Chondrocyte (in vitro differentiated cells): ENCODE data around the gene CTTNBP2NL. TPM values are rescaled to one million over a fixed set of nuclear protein-coding genes. Genes with fewer than 3 reads are reported as not detected.

Experiments
- DNase-seq: peaks from one replicate; pipeline ENCODE4 v3.0.0; 2021; ENCODE audit warnings: mixed read lengths, low spot score
- H3K27ac Mint-ChIP-seq: one replicate; pipeline ENCODE4 v1.8.0; 2021; ENCODE audit warnings: mild to moderate bottlenecking, moderate library complexity, mixed read lengths; ENCODE audit not compliant: unreplicated experiment
- H3K27me3 Mint-ChIP-seq: 2 replicates; pipeline ENCODE4 v1.8.0; 2021; ENCODE audit warnings: low read depth, mixed read lengths
- H3K36me3 Mint-ChIP-seq: 2 replicates; pipeline ENCODE4 v1.8.0; 2021; ENCODE audit warnings: low read depth, mixed read lengths
- H3K4me1 Mint-ChIP-seq: 2 replicates; pipeline ENCODE4 v1.8.0; 2021; ENCODE audit warnings: low read depth, mild to moderate bottlenecking, mixed read lengths
- H3K4me3 Mint-ChIP-seq: one replicate; pipeline ENCODE4 v1.8.0; 2021; ENCODE audit warnings: mild to moderate bottlenecking, moderate library complexity, mixed read lengths; ENCODE audit not compliant: unreplicated experiment
- H3K9me3 Mint-ChIP-seq: 2 replicates; pipeline ENCODE4 v1.8.0; 2021; ENCODE audit warnings: low read depth, mixed read lengths
- CTCF ChIP-seq: fragments of 200-600 bp; sonication (generic); IDR thresholded peaks from 2 replicates; pipeline ENCODE4 v1.5.0; 2021; ENCODE audit warnings: antibody characterized with exemption, mild to moderate bottlenecking, moderate library complexity
- total RNA-seq: library from RNA; stranded (reverse); gene quantifications from 3 replicates; pipeline ENCODE4 v1.2.1, GENCODE V29; 2021

CTTNBP2NL gene
- total RNA-seq, 1 donor from 2014 or later = 52.2 TPM

GRCh38 chr1:112406771-112407170, 10.8 kb downstream of the CTTNBP2NL start:
- DNase-seq = no peak
- Mint-ChIP-seq H3K4me3 (no peak overlapping the region), H3K27me3 (no peaks in the 10 kb centered on the region), H3K9me3 (no peaks in the 10 kb centered on the region), H3K4me1 (peaks cover 60% of the 10 kb centered on the region), H3K27ac (no peak overlapping the region), H3K36me3 (peaks cover 2% of the 10 kb centered on the region)
- TF ChIP-seq CTCF = no peak

- peaks cover 37% of the 10 kb centered on the region for H3K4me1 Mint-ChIP-seq
- H3K9me3 Mint-ChIP-seq = no peaks in the 10 kb centered on the region
- TF ChIP-seq CTCF = no peak
- no peak overlapping the region for H3K4me3 Mint-ChIP-seq
- DNase-seq = no peak
- H3K27ac Mint-ChIP-seq = no peak overlapping the region
- H3K36me3 Mint-ChIP-seq = peaks cover 6% of the 10 kb centered on the region
- H3K27me3 Mint-ChIP-seq = no peaks in the 10 kb centered on the region
Observed at GRCh38 chr1:112409414-112409813, 13.4 kb downstream of the CTTNBP2NL start.

GRCh38 chr1:112410673-112411072, 14.7 kb downstream of the CTTNBP2NL start:
- no peak for TF ChIP-seq CTCF
- Mint-ChIP-seq H3K27ac (no peak overlapping the region), H3K27me3 (no peaks in the 10 kb centered on the region), H3K4me3 (no peak overlapping the region), H3K36me3 (peaks cover 9% of the 10 kb centered on the region), H3K9me3 (no peaks in the 10 kb centered on the region), H3K4me1 (peaks cover 25% of the 10 kb centered on the region)
- DNase-seq = no peak

- peaks cover 18% of the 10 kb centered on the region for H3K36me3 Mint-ChIP-seq
- H3K9me3 Mint-ChIP-seq = no peaks in the 10 kb centered on the region
- no peak overlapping the region for H3K4me3 Mint-ChIP-seq
- no peak for TF ChIP-seq CTCF
- no peak overlapping the region for H3K27ac Mint-ChIP-seq
- no peaks in the 10 kb centered on the region for H3K27me3 Mint-ChIP-seq
- peaks cover 5% of the 10 kb centered on the region for H3K4me1 Mint-ChIP-seq
- DNase-seq = no peak
Observed at GRCh38 chr1:112417271-112417670, 21.3 kb downstream of the CTTNBP2NL start.

GRCh38 chr1:112418099-112418892, 22.3 kb downstream of the CTTNBP2NL start:
- H3K27me3 Mint-ChIP-seq = no peaks in the 10 kb centered on the region
- no peak overlapping the region for H3K4me3 Mint-ChIP-seq
- no peak overlapping the region for H3K27ac Mint-ChIP-seq
- no peaks in the 10 kb centered on the region for H3K9me3 Mint-ChIP-seq
- DNase-seq = no peak
- peaks cover 5% of the 10 kb centered on the region for H3K4me1 Mint-ChIP-seq
- peaks cover 19% of the 10 kb centered on the region for H3K36me3 Mint-ChIP-seq
- TF ChIP-seq CTCF = no peak
